ENCODE data around the gene HMGCR.

HMGCR gene

DNA sequence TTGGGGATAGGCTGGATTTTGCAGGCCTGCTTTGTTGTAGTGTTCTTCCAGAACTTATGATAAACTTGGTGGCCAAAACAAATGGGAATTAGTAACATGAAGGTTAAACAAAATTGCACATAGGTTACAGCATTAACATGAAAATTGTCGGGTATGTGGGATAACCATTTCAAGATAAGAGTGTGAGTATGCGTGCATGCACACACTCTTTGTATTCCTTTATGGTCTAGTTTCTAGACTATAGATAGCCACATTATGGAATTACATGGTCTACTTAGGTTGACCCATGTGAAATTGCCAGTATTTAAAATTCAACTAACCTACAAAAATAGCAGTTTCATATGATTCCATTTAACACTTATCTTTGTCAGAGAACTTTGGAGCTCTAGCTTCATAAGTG lies 1.4 kb downstream of the HMGCR start:
- POLR2A ChIA-PET = interaction anchor here (0.7 kb wide), 2 partner anchors 356 to 1048 kb away, joined by 4 to 6 read pairs; no protein-coding TSS in a partner anchor
- CTCF ChIA-PET = interaction anchor here (0.5 to 0.7 kb wide), 3 partner anchors 62 to 339 kb away, joined by 3 to 7 read pairs (median 4); no protein-coding TSS in a partner anchor
- TF ChIP-seq FEZF1 (tag by site-specific recombination; IDR thresholded peaks at IDR 0.05) = no peak
- peak; percentile 74 for TF ChIP-seq MYNN (tag by site-specific recombination; IDR thresholded peaks at IDR 0.05; ENCODE audit: borderline replicate concordance)
- peak overlapping the region; percentile 96 for H3K4me3 ChIP-seq (ENCODE audit: low read depth, low read length)
- no peaks in the 10 kb centered on the region for H3K9me3 ChIP-seq (ENCODE audit: control insufficient read depth, insufficient read depth, low read depth, low read length)
- H3K36me3 ChIP-seq (ENCODE audit: control insufficient read depth in 2 of 2, insufficient read depth in 1 of 2, low read length in 2 of 2) = peaks cover 0 to 6% of the 10 kb centered on the region in 2 experiments; a peak in 1 of 3 replicates
- H3K4me1 ChIP-seq (ENCODE audit: control insufficient read depth, insufficient read depth, low read length) = peaks cover 19% of the 10 kb centered on the region
- no peak overlapping the region for H3K27ac ChIP-seq (ENCODE audit: extremely low read depth, low read depth, low read length)

DNA sequence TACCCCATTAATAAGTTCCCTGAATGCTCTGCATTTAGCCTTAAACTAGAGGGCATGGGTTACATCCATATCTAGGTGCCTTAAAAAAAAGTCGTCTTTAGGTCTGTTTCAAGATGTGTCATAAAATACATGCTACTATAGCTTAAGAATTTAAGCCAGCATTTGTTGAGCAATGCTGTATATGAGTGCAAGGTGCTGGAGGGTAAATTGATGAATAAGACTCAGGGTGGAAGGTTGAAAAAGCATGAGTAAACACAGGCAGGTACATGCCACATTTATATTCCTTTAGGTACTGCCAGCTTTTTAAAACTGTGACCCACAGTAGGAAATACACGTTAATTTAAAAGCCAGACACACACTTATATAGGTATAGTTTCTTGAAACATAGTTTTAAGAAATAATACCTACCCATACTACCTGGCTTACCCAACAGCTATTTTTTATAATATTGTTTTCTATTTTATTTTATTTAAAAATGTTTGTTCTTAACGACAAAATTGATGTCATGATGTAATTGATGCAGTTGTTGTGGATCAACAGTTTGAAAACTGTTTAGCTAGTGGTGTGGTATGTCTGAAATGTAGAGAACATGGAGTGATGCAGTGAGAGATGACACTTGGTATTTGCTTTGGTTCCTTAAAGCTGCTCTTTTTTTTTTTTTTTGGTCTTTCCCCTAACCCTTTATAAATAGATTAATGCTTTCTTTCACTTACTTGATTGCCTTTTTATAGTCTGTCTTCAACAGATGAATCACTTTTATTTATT lies 3.9 kb downstream of the HMGCR start:
- CTCF ChIA-PET = interaction anchor here (0.7 to 1.7 kb wide), 8 partner anchors 10 to 1886 kb away, joined by 3 to 6 read pairs (median 4); no protein-coding TSS in a partner anchor
- Histone ChIP-seq H3K4me1 (ENCODE audit: control insufficient read depth, insufficient read depth, low read length) (peaks cover 19% of the 10 kb centered on the region), H3K4me3 (ENCODE audit: low read depth, low read length) (no peak overlapping the region), H3K9me3 (ENCODE audit: control insufficient read depth, insufficient read depth, low read depth, low read length) (no peaks in the 10 kb centered on the region), H3K27ac (ENCODE audit: extremely low read depth, low read depth, low read length) (no peak overlapping the region), H3K36me3 (ENCODE audit: control insufficient read depth in 2 of 2, insufficient read depth in 1 of 2, low read length in 2 of 2) (peaks cover 15 to 31% of the 10 kb centered on the region in 2 experiments)
- TF ChIP-seq, protein P1, sequence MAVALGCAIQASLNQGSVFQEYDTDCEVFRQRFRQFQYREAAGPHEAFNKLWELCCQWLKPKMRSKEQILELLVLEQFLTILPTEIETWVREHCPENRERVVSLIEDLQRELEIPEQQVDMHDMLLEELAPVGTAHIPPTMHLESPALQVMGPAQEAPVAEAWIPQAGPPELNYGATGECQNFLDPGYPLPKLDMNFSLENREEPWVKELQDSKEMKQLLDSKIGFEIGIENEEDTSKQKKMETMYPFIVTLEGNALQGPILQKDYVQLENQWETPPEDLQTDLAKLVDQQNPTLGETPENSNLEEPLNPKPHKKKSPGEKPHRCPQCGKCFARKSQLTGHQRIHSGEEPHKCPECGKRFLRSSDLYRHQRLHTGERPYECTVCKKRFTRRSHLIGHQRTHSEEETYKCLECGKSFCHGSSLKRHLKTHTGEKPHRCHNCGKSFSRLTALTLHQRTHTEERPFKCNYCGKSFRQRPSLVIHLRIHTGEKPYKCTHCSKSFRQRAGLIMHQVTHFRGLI (tag by site-specific recombination; IDR thresholded peaks at IDR 0.05) = no peak
- TF ChIP-seq SCRT1 (tag by site-specific recombination; IDR thresholded peaks at IDR 0.05; ENCODE audit: borderline replicate concordance) (0 out of 2 replicates have a peak, but pooled peaks have one; percentile 26), SCRT2 (tag by site-specific recombination; IDR thresholded peaks at IDR 0.05) (peak; percentile 75), FEZF1 (tag by site-specific recombination; IDR thresholded peaks at IDR 0.05) (peak; percentile 67), ZNF707 (tag by site-specific recombination; IDR thresholded peaks at IDR 0.05) (no peak), ZXDB (tag by site-specific recombination; IDR thresholded peaks at IDR 0.05) (0 out of 2 replicates have a peak, but pooled peaks have one; percentile 16), TCF7L2 (IDR thresholded peaks at IDR 0.05; ENCODE audit: borderline replicate concordance, low read depth, low read length) (no peak), ZFP37 (tag by site-specific recombination; IDR thresholded peaks at IDR 0.05) (no peak)
- POLR2A ChIA-PET = interaction anchor here (0.7 to 1.0 kb wide), 2 partner anchors 288 to 376 kb away, joined by 3 to 4 read pairs; partner anchors contain the start of genes GCNT4 and POC5

DNA sequence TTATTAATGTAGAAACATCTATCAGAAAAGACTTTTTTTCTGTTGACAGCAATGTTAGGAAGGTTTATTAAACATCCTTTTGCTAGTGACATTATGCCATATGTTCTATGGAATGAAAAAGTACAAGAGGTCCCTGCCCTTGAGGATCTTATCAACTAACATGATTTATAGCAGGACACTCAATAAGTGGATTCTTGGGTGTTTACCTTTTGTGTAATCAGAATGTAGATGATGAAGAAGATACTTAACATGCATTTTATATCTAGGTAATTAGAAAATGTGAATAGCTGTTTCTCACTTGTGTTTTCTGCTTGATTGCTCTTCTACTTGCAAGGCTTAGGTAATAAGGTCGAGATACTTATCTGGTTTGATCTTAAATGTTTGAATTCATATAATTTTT lies 4.9 kb downstream of the HMGCR start:
- Histone ChIP-seq H3K27ac (ENCODE audit: extremely low read depth, low read depth, low read length) (no peak overlapping the region), H3K4me1 (ENCODE audit: control insufficient read depth, insufficient read depth, low read length) (peaks cover 19% of the 10 kb centered on the region), H3K36me3 (ENCODE audit: control insufficient read depth in 2 of 2, insufficient read depth in 1 of 2, low read length in 2 of 2) (peaks cover 25 to 41% of the 10 kb centered on the region in 2 experiments), H3K9me3 (ENCODE audit: control insufficient read depth, insufficient read depth, low read depth, low read length) (no peaks in the 10 kb centered on the region), H3K4me3 (ENCODE audit: low read depth, low read length) (no peak overlapping the region)
- ChIA-PET CTCF (interaction anchor here (0.7 to 1.7 kb wide), 3 partner anchors 9 to 106 kb away, joined by 3 to 4 read pairs (median 3); no protein-coding TSS in a partner anchor), POLR2A (interaction anchor here (0.7 to 1.0 kb wide), 2 partner anchors 289 to 375 kb away, joined by 3 to 4 read pairs; partner anchors contain the start of genes GCNT4 and POC5)
- TF ChIP-seq, protein P2, sequence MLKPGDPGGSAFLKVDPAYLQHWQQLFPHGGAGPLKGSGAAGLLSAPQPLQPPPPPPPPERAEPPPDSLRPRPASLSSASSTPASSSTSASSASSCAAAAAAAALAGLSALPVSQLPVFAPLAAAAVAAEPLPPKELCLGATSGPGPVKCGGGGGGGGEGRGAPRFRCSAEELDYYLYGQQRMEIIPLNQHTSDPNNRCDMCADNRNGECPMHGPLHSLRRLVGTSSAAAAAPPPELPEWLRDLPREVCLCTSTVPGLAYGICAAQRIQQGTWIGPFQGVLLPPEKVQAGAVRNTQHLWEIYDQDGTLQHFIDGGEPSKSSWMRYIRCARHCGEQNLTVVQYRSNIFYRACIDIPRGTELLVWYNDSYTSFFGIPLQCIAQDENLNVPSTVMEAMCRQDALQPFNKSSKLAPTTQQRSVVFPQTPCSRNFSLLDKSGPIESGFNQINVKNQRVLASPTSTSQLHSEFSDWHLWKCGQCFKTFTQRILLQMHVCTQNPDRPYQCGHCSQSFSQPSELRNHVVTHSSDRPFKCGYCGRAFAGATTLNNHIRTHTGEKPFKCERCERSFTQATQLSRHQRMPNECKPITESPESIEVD (tag by site-specific recombination; IDR thresholded peaks at IDR 0.05) = peak; percentile 60
- no peak for TF ChIP-seq MYNN (tag by site-specific recombination; IDR thresholded peaks at IDR 0.05; ENCODE audit: borderline replicate concordance)
- TF ChIP-seq ZNF792 (tag by site-specific recombination; IDR thresholded peaks at IDR 0.05) = no peak
- TF ChIP-seq ZNF248 (tag by site-specific recombination; IDR thresholded peaks at IDR 0.05) = no peak
- TF ChIP-seq, protein P3, sequence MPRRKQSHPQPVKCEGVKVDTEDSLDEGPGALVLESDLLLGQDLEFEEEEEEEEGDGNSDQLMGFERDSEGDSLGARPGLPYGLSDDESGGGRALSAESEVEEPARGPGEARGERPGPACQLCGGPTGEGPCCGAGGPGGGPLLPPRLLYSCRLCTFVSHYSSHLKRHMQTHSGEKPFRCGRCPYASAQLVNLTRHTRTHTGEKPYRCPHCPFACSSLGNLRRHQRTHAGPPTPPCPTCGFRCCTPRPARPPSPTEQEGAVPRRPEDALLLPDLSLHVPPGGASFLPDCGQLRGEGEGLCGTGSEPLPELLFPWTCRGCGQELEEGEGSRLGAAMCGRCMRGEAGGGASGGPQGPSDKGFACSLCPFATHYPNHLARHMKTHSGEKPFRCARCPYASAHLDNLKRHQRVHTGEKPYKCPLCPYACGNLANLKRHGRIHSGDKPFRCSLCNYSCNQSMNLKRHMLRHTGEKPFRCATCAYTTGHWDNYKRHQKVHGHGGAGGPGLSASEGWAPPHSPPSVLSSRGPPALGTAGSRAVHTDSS (tag by site-specific recombination; IDR thresholded peaks at IDR 0.05) = 0 out of 2 replicates have a peak, but pooled peaks have one; percentile 11
- no peak for TF ChIP-seq RBAK (tag by site-specific recombination; IDR thresholded peaks at IDR 0.05)

All from HEK293 (cell line).